PC-3 (cell line): ENCODE data around the gene SMAD1.
"Not testable (repeated sequence)": the region's sequence is repeated elsewhere in the genome, so short reads cannot be mapped to it uniquely, and the experiment has no call there.

ENCODE experiments used
- EZH2 ChIP-seq: fragments of 300-600 bp; sonication (generic); IDR thresholded peaks from one replicate; pipeline ENCODE4 v1.6.1; 2017; ENCODE audit warnings: antibody characterized with exemption, mild to moderate bottlenecking, low read length; ENCODE audit not compliant: unreplicated experiment
- EZH2phosphoT487 ChIP-seq: fragments of 300-600 bp; sonication (generic); IDR thresholded peaks from 2 replicates; pipeline ENCODE4 v1.6.1; 2018; ENCODE audit warnings: mild to moderate bottlenecking, antibody characterized with exemption, low read length, borderline replicate concordance
- TF ChIP-seq, protein P1 (sequence below): fragments of 300-600 bp; sonication (generic); conservative IDR thresholded peaks from 2 replicates; pipeline ENCODE4 v1.5.1; 2017; ENCODE audit warnings: antibody characterized with exemption, low read depth, mild to moderate bottlenecking, low read length

GRCh38 chr4:145589381-145589780 lies 107.7 kb downstream of the SMAD1 start:
- TF ChIP-seq, protein P1, sequence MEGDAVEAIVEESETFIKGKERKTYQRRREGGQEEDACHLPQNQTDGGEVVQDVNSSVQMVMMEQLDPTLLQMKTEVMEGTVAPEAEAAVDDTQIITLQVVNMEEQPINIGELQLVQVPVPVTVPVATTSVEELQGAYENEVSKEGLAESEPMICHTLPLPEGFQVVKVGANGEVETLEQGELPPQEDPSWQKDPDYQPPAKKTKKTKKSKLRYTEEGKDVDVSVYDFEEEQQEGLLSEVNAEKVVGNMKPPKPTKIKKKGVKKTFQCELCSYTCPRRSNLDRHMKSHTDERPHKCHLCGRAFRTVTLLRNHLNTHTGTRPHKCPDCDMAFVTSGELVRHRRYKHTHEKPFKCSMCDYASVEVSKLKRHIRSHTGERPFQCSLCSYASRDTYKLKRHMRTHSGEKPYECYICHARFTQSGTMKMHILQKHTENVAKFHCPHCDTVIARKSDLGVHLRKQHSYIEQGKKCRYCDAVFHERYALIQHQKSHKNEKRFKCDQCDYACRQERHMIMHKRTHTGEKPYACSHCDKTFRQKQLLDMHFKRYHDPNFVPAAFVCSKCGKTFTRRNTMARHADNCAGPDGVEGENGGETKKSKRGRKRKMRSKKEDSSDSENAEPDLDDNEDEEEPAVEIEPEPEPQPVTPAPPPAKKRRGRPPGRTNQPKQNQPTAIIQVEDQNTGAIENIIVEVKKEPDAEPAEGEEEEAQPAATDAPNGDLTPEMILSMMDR: not testable (repeated sequence)
- not testable (repeated sequence) for TF ChIP-seq EZH2, EZH2phosphoT487
